DOHH2 (cell line): ENCODE results near the gene ATP12A.

Source experiments
- H3F3A ChIP-seq: fragments of 200-600 bp; sonication (generic), shearing (Covaris generic); 2 replicates; pipeline ENCODE4 v1.6.0; 2016; ENCODE audit warnings: antibody characterized with exemption, mild to moderate bottlenecking; ENCODE audit not compliant: control insufficient read depth, insufficient read depth
- H3K27ac ChIP-seq: fragments of 200-600 bp; sonication (generic); 2 replicates; pipeline ENCODE4 v1.5.1; 2014; ENCODE audit warnings: low read depth, mild to moderate bottlenecking, low read length, moderate library complexity
- H3K27me3 ChIP-seq: fragments of 200-600 bp; sonication (generic); 2 replicates; pipeline ENCODE4 v1.6.1; 2014; ENCODE audit warnings: mild to moderate bottlenecking, low read length, mixed read lengths; ENCODE audit not compliant: control insufficient read depth
- H3K36me3 ChIP-seq: fragments of 200-600 bp; sonication (generic); 2 replicates; pipeline ENCODE4 v1.6.1; 2014; ENCODE audit warnings: mild to moderate bottlenecking, low read length, moderate library complexity, mixed read lengths; ENCODE audit not compliant: control insufficient read depth
- H3K4me1 ChIP-seq: fragments of 200-600 bp; sonication (generic); 2 replicates; pipeline ENCODE4 v1.6.1; 2014; ENCODE audit warnings: mild to moderate bottlenecking, low read length, mixed read lengths; ENCODE audit not compliant: control insufficient read depth
- H3K4me2 ChIP-seq: fragments of 200-600 bp; sonication (generic); 2 replicates; pipeline ENCODE4 v1.6.0; 2014; ENCODE audit warnings: mild to moderate bottlenecking, low read length, moderate library complexity
- H3K4me3 ChIP-seq: fragments of 200-600 bp; sonication (generic); 2 replicates; pipeline ENCODE4 v1.5.1; 2014; ENCODE audit warnings: mild to moderate bottlenecking, low read length, mixed read lengths
- H3K79me2 ChIP-seq: fragments of 200-600 bp; sonication (generic); 2 replicates; pipeline ENCODE4 v1.6.1; 2014; ENCODE audit warnings: mild to moderate bottlenecking, low read length, mixed read lengths; ENCODE audit not compliant: control insufficient read depth
- H3K9me2 ChIP-seq: fragments of 200-600 bp; sonication (generic); replicated peaks from 2 replicates; pipeline ENCODE4 v1.6.1; 2014; ENCODE audit warnings: mild to moderate bottlenecking, low read length, mixed read lengths; ENCODE audit not compliant: control insufficient read depth
- H3K9me3 ChIP-seq: fragments of 200-600 bp; sonication (generic); 2 replicates; pipeline ENCODE4 v1.6.1; 2014; ENCODE audit warnings: antibody characterized with exemption, low read length, mixed read lengths; ENCODE audit not compliant: control insufficient read depth, insufficient read depth
- H4K20me1 ChIP-seq: fragments of 200-600 bp; sonication (generic); 2 replicates; pipeline ENCODE4 v1.6.0; 2014; ENCODE audit warnings: low read depth, mild to moderate bottlenecking, antibody characterized with exemption, low read length, moderate library complexity; ENCODE audit not compliant: control insufficient read depth, insufficient read depth
- CTCF ChIP-seq: fragments of 200-600 bp; sonication (generic); IDR thresholded peaks from one replicate; pipeline ENCODE4 v1.5.1; 2014; ENCODE audit warnings: antibody characterized with exemption, mild to moderate bottlenecking, low read depth, low read length; ENCODE audit not compliant: poor library complexity, severe bottlenecking
- EZH2phosphoT487 ChIP-seq: fragments of 200-600 bp; sonication (generic); IDR thresholded peaks from 2 replicates; pipeline ENCODE4 v1.6.1; 2017; ENCODE audit warnings: borderline replicate concordance, mild to moderate bottlenecking, antibody characterized with exemption, low read length, moderate library complexity, mixed read lengths

ATP12A gene

GRCh38 chr13:24699541-24699940 lies 19.3 kb downstream of the ATP12A start:
- no peaks in the 10 kb centered on the region for H3K9me3 ChIP-seq
- no peaks in the 10 kb centered on the region for H3K79me2 ChIP-seq
- no peak for TF ChIP-seq EZH2phosphoT487
- no peak for TF ChIP-seq CTCF
- no peak overlapping the region for H3K4me2 ChIP-seq
- 0 out of 2 replicates have a peak, but pooled peaks cover 8% of the 10 kb centered on the region for H3K27me3 ChIP-seq
- H3F3A ChIP-seq: no peaks in the 10 kb centered on the region
- H3K4me1 ChIP-seq: no peaks in the 10 kb centered on the region
- no peaks in the 10 kb centered on the region for H3K9me2 ChIP-seq
- no peak overlapping the region for H3K4me3 ChIP-seq
- H3K36me3 ChIP-seq: no peaks in the 10 kb centered on the region
- no peak overlapping the region for H3K27ac ChIP-seq
- H4K20me1 ChIP-seq: no peaks in the 10 kb centered on the region

GRCh38 chr13:24700539-24700938 lies 20.3 kb downstream of the ATP12A start:
- Histone ChIP-seq H4K20me1 (no peaks in the 10 kb centered on the region), H3K4me3 (no peak overlapping the region), H3K9me3 (no peaks in the 10 kb centered on the region), H3F3A (no peaks in the 10 kb centered on the region), H3K27me3 (0 out of 2 replicates have a peak, but pooled peaks cover 8% of the 10 kb centered on the region), H3K27ac (no peak overlapping the region), H3K4me1 (no peaks in the 10 kb centered on the region), H3K79me2 (no peaks in the 10 kb centered on the region), H3K9me2 (no peaks in the 10 kb centered on the region), H3K36me3 (no peaks in the 10 kb centered on the region), H3K4me2 (no peak overlapping the region)
- no peak for TF ChIP-seq CTCF
- TF ChIP-seq EZH2phosphoT487: no peak

DNA sequence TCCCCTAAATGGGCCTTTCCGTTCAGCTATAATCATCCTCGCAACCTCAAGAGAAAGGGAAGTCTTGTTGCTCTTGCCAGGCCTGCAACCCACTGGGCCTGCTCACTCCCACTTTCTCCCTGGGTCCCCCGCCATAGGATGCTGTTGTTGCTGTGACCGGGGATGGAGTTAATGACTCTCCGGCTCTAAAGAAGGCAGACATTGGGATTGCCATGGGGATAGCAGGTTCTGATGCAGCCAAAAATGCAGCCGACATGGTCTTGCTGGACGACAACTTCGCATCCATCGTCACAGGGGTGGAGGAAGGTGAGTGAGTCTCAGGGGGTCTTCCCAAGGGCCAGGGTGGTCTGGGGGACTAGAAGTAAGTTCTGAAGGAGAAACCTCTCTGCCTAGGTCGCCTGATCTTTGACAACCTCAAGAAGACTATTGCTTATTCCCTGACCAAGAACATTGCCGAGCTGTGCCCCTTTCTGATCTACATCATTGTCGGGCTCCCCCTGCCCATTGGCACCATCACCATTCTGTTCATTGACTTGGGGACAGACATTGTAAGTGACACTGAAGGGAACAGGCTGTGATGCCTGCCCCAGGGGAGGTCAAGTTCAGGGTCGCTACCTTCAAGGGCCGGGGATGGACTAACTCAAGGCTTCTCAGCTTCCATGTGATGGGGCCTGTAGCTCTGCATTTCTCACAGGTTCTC lies 26.8 kb downstream of the ATP12A start:
- Histone ChIP-seq H3K9me3 (no peaks in the 10 kb centered on the region), H3K36me3 (no peaks in the 10 kb centered on the region), H3K27me3 (no peaks in the 10 kb centered on the region), H3K4me2 (no peak overlapping the region), H3K27ac (no peak overlapping the region), H3K4me1 (peaks cover 7% of the 10 kb centered on the region), H3K9me2 (no peaks in the 10 kb centered on the region), H3F3A (no peaks in the 10 kb centered on the region), H3K79me2 (no peaks in the 10 kb centered on the region), H3K4me3 (no peak overlapping the region), H4K20me1 (no peaks in the 10 kb centered on the region)
- no peak for TF ChIP-seq EZH2phosphoT487
- no peak for TF ChIP-seq CTCF
